ENCODE measurements around the gene TKFC.

The TKFC gene

GRCh38 chr11:61290905-61291690 lies 41.9 kb upstream of the TKFC start:
- no peak overlapping the region for H2BK12ac ChIP-seq (ENCODE audit: low read length)
- no peak for DNase-seq (ENCODE audit: low spot score)
- peaks cover 0 to 3% (median 0%) of the 10 kb centered on the region in 3 experiments for H3K27me3 ChIP-seq (ENCODE audit: control insufficient read depth in 3 of 3, insufficient read depth in 3 of 3, low read depth in 1 of 3, low read length in 3 of 3)
- no peak overlapping the region for H2BK5ac ChIP-seq (ENCODE audit: low read length)
- H2BK15ac ChIP-seq (ENCODE audit: low read length), result no peak overlapping the region
- H3K9ac ChIP-seq (ENCODE audit: low read depth, low read length, poor library complexity), result peak overlapping the region; percentile 63
- WGBS, 2 donors (ENCODE audit: extremely low coverage in 2 of 2, insufficient read length in 2 of 2, insufficient replicate concordance in 1 of 2), result no CpG with 5 or more reads among the region's 12 CpGs
- no peak overlapping the region for H3K4me3 ChIP-seq (ENCODE audit: low read length in 2 of 2)
- H3K18ac ChIP-seq (ENCODE audit: low read length), result no peak overlapping the region
- no peak overlapping the region for H4K8ac ChIP-seq (ENCODE audit: low read depth, low read length)
- H2AK5ac ChIP-seq (ENCODE audit: low read depth, low read length), result no peak overlapping the region
- H2AFZ ChIP-seq (ENCODE audit: low read length), result no peak overlapping the region
- H3K27ac ChIP-seq (replicated peaks; ENCODE audit: low read length), result no peak overlapping the region
- peaks cover 7 to 20% of the 10 kb centered on the region in 2 donors for H3K36me3 ChIP-seq (replicated peaks in 1 of 2; ENCODE audit: control insufficient read depth in 2 of 2, insufficient read depth in 2 of 2, low read length in 2 of 2)
- H3K9me3 ChIP-seq (replicated peaks in 1 of 2; ENCODE audit: control insufficient read depth in 2 of 2, insufficient read depth in 1 of 2, low read depth in 1 of 2, low read length in 2 of 2), result no peaks in the 10 kb centered on the region
- H3K4ac ChIP-seq (ENCODE audit: low read length), result no peak overlapping the region
- peaks cover 8 to 12% of the 10 kb centered on the region in 2 donors for H3K4me1 ChIP-seq (ENCODE audit: control insufficient read depth in 2 of 2, insufficient read depth in 1 of 2, low read depth in 1 of 2, low read length in 2 of 2)
- no peak overlapping the region for H3K4me2 ChIP-seq (ENCODE audit: insufficient read depth, low read length, poor library complexity, severe bottlenecking)
- H2BK120ac ChIP-seq (ENCODE audit: low read depth, low read length), result no peak overlapping the region
- peaks cover 5% of the 10 kb centered on the region for H3K79me1 ChIP-seq (ENCODE audit: low read depth, low read length)
- no peak overlapping the region for H3K23ac ChIP-seq (ENCODE audit: low read depth, low read length, poor library complexity)
- H4K91ac ChIP-seq (ENCODE audit: low read depth, low read length, poor library complexity), result no peak overlapping the region
- H3K14ac ChIP-seq (ENCODE audit: low read length), result no peak overlapping the region

GRCh38 chr11:61292356-61292755 lies 40.7 kb upstream of the TKFC start:
- peaks cover 4% of the 10 kb centered on the region for H3K79me1 ChIP-seq (ENCODE audit: low read depth, low read length)
- H2BK5ac ChIP-seq (ENCODE audit: low read length), result no peak overlapping the region
- no peak overlapping the region for H4K91ac ChIP-seq (ENCODE audit: low read depth, low read length, poor library complexity)
- H3K27me3 ChIP-seq (ENCODE audit: control insufficient read depth in 3 of 3, insufficient read depth in 3 of 3, low read depth in 1 of 3, low read length in 3 of 3), result peaks cover 0 to 3% (median 0%) of the 10 kb centered on the region in 3 experiments
- peaks cover 0 to 3% of the 10 kb centered on the region in 2 donors for H3K9me3 ChIP-seq (replicated peaks in 1 of 2; ENCODE audit: control insufficient read depth in 2 of 2, insufficient read depth in 1 of 2, low read depth in 1 of 2, low read length in 2 of 2)
- H3K9ac ChIP-seq (ENCODE audit: low read depth, low read length, poor library complexity), result peak overlapping the region; percentile 67
- H3K4me2 ChIP-seq (ENCODE audit: insufficient read depth, low read length, poor library complexity, severe bottlenecking), result no peak overlapping the region
- peaks cover 12 to 17% of the 10 kb centered on the region in 2 donors for H3K36me3 ChIP-seq (replicated peaks in 1 of 2; ENCODE audit: control insufficient read depth in 2 of 2, insufficient read depth in 2 of 2, low read length in 2 of 2)
- no peak overlapping the region for H3K4ac ChIP-seq (ENCODE audit: low read length)
- H3K4me3 ChIP-seq (ENCODE audit: low read length in 2 of 2), result no peak overlapping the region
- no peak overlapping the region for H2BK15ac ChIP-seq (ENCODE audit: low read length)
- no peak overlapping the region for H3K27ac ChIP-seq (replicated peaks; ENCODE audit: low read length)
- H2AK5ac ChIP-seq (ENCODE audit: low read depth, low read length), result peak overlapping the region; percentile 42
- peaks cover 10 to 15% of the 10 kb centered on the region in 2 donors for H3K4me1 ChIP-seq (ENCODE audit: control insufficient read depth in 2 of 2, insufficient read depth in 1 of 2, low read depth in 1 of 2, low read length in 2 of 2)
- H2BK12ac ChIP-seq (ENCODE audit: low read length), result peak overlapping the region; percentile 2
- no peak overlapping the region for H3K18ac ChIP-seq (ENCODE audit: low read length)
- H2BK120ac ChIP-seq (ENCODE audit: low read depth, low read length), result no peak overlapping the region
- no peak overlapping the region for H4K8ac ChIP-seq (ENCODE audit: low read depth, low read length)
- H2AFZ ChIP-seq (ENCODE audit: low read length), result no peak overlapping the region
- peak overlapping the region; percentile 44 for H3K23ac ChIP-seq (ENCODE audit: low read depth, low read length, poor library complexity)
- H3K14ac ChIP-seq (ENCODE audit: low read length), result no peak overlapping the region
- no CpG with 5 or more reads among the region's 2 CpGs for WGBS, 2 donors (ENCODE audit: extremely low coverage in 2 of 2, insufficient read length in 2 of 2, insufficient replicate concordance in 1 of 2)
- no peak for DNase-seq (ENCODE audit: low spot score)

- Histone ChIP-seq H3K4me3 (ENCODE audit: low read length in 2 of 2) (peak overlapping the region; percentile 48 to 86), H3K27me3 (ENCODE audit: control insufficient read depth in 3 of 3, insufficient read depth in 3 of 3, low read depth in 1 of 3, low read length in 3 of 3) (peaks cover 0 to 3% (median 0%) of the 10 kb centered on the region in 3 experiments), H4K91ac (ENCODE audit: low read depth, low read length, poor library complexity) (no peak overlapping the region), H3K79me1 (ENCODE audit: low read depth, low read length) (peaks cover 4% of the 10 kb centered on the region), H4K8ac (ENCODE audit: low read depth, low read length) (peak overlapping the region; percentile 87), H3K14ac (ENCODE audit: low read length) (peak overlapping the region; percentile 97), H3K27ac (replicated peaks; ENCODE audit: low read length) (peak overlapping the region; percentile 74), H3K18ac (ENCODE audit: low read length) (peak overlapping the region; percentile 98), H2BK5ac (ENCODE audit: low read length) (peak overlapping the region; percentile 85), H2BK120ac (ENCODE audit: low read depth, low read length) (peak overlapping the region; percentile 63), H3K23ac (ENCODE audit: low read depth, low read length, poor library complexity) (peak overlapping the region; percentile 82), H2AFZ (ENCODE audit: low read length) (peak overlapping the region; percentile 74), H2AK5ac (ENCODE audit: low read depth, low read length) (peak overlapping the region; percentile 57), H3K4ac (ENCODE audit: low read length) (no peak overlapping the region), H3K9ac (ENCODE audit: low read depth, low read length, poor library complexity) (peak overlapping the region; percentile 96), H3K4me1 (ENCODE audit: control insufficient read depth in 2 of 2, insufficient read depth in 1 of 2, low read depth in 1 of 2, low read length in 2 of 2) (peaks cover 12 to 32% of the 10 kb centered on the region in 2 donors), H2BK15ac (ENCODE audit: low read length) (peak overlapping the region; percentile 91), H3K36me3 (replicated peaks in 1 of 2; ENCODE audit: control insufficient read depth in 2 of 2, insufficient read depth in 2 of 2, low read length in 2 of 2) (peaks cover 12 to 28% of the 10 kb centered on the region in 2 donors), H3K4me2 (ENCODE audit: insufficient read depth, low read length, poor library complexity, severe bottlenecking) (peak overlapping the region; percentile 98), H2BK12ac (ENCODE audit: low read length) (peak overlapping the region; percentile 63), H3K9me3 (replicated peaks in 1 of 2; ENCODE audit: control insufficient read depth in 2 of 2, insufficient read depth in 1 of 2, low read depth in 1 of 2, low read length in 2 of 2) (peaks cover 0 to 3% of the 10 kb centered on the region in 2 donors)
- WGBS, 2 donors (ENCODE audit: extremely low coverage in 2 of 2, insufficient read length in 2 of 2, insufficient replicate concordance in 1 of 2), result no CpG with 5 or more reads among the region's 60 CpGs
- DNase-seq (ENCODE audit: low spot score), result peak; percentile 31
Measured at GRCh38 chr11:61293867-61294716, 38.9 kb upstream of the TKFC start.

Data from neuronal stem cell (in vitro differentiated cells).